ENCODE measurements around the gene ADSS2.

GRCh38 chr1:244367399-244368114 is 84.2 kb downstream of the ADSS2 start:
- TF ChIP-seq POLR2AphosphoS5 (IDR thresholded peaks at IDR 0.05; ENCODE audit: low read depth, low read length) (no peak), SPI1 (IDR thresholded peaks at IDR 0.05; ENCODE audit: low read depth, low read length) (no peak), POLR2A (IDR thresholded peaks at IDR 0.05; ENCODE audit: low read depth, low read length) (no peak), PAX5 (IDR thresholded peaks at IDR 0.05; ENCODE audit: insufficient read depth, low read length, severe bottlenecking) (no peak)
